Adipocyte (in vitro differentiated cells): ENCODE data around the gene TMEM9.

Experiments used
- DNase-seq: peaks from one replicate; pipeline ENCODE4 v3.0.0-alpha.2; 2015; ENCODE audit warnings: low read depth
- H3K27me3 ChIP-seq: replicated peaks from 2 replicates; pipeline ENCODE4 v1.7.0; 2013; ENCODE audit warnings: mild to moderate bottlenecking, low read length, moderate library complexity; ENCODE audit not compliant: control insufficient read depth, insufficient read depth
- H3K36me3 ChIP-seq: 2 replicates; pipeline ENCODE4 v1.7.0; 2013; ENCODE audit warnings: low read length, mild to moderate bottlenecking, moderate library complexity; ENCODE audit not compliant: control insufficient read depth, insufficient read depth, severe bottlenecking
- H3K4me1 ChIP-seq: 2 replicates; pipeline ENCODE4 v1.7.0; 2013; ENCODE audit warnings: mild to moderate bottlenecking, low read length, moderate library complexity; ENCODE audit not compliant: control insufficient read depth, insufficient read depth
- H3K4me3 ChIP-seq: 2 replicates; pipeline ENCODE4 v1.7.0; 2013; ENCODE audit warnings: mild to moderate bottlenecking, low read length, moderate library complexity
- H3K9ac ChIP-seq: 2 replicates; pipeline ENCODE4 v1.7.0; 2013; ENCODE audit warnings: mild to moderate bottlenecking, low read length, moderate library complexity
- H3K9me3 ChIP-seq: 2 replicates; pipeline ENCODE4 v1.7.0; 2013; ENCODE audit warnings: mild to moderate bottlenecking, low read length, moderate library complexity; ENCODE audit not compliant: control insufficient read depth

The TMEM9 gene

GRCh38 chr1:201154389-201155165 is at the start of gene TMEM9:
TMEM9 (minus strand) TSS chr1:201154474; CDS start chr1:201153923, 551 bp downstream.
- Histone ChIP-seq H3K9me3 (no peaks in the 10 kb centered on the region), H3K4me1 (peaks cover 7% of the 10 kb centered on the region), H3K9ac (peak within 1 kb of the TSS; percentile 76), H3K36me3 (peaks cover 14% of the 10 kb centered on the region), H3K27me3 (peaks cover 13% of the 10 kb centered on the region), H3K4me3 (peak within 1 kb of the TSS; percentile 85)
- DNase-seq, result peak; percentile 98

- no peaks in the 10 kb centered on the region for H3K9me3 ChIP-seq
These were observed 44.3 kb upstream of the TMEM9 start for GRCh38 chr1:201198598-201198997.

DNA sequence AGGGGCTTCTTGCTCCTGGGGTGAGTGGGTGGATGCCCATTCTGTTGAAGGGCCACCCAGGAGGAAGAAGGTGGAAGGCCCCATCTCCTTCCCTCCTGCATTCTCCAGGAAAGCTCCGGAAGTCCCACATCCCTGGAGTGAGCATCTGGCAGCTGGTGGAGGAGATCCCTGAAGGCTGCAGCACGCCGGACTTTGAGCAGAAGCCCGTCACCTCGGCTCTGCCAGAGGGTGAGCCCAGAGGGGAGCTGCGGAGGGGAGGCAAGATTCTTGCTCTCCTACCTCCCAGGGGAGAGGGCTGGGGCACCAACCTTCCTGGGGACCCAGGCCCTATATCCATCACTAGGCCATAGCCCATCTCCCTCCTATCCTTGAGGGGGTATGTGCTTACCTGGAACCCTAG is 39.8 kb upstream of the TMEM9 start:
- H3K36me3 ChIP-seq, result no peaks in the 10 kb centered on the region
- peaks cover 18% of the 10 kb centered on the region for H3K4me1 ChIP-seq
- no peak overlapping the region for H3K9ac ChIP-seq
- H3K27me3 ChIP-seq, result no peaks in the 10 kb centered on the region
- no peak overlapping the region for H3K4me3 ChIP-seq
- DNase-seq, result no peak
- no peaks in the 10 kb centered on the region for H3K9me3 ChIP-seq

More at GRCh38 chr1:201198598-201198997, 44.3 kb upstream of the TMEM9 start:
- DNase-seq, result no peak
- Histone ChIP-seq H3K4me3 (no peak overlapping the region), H3K4me1 (no peaks in the 10 kb centered on the region), H3K27me3 (no peaks in the 10 kb centered on the region), H3K36me3 (no peaks in the 10 kb centered on the region), H3K9ac (no peak overlapping the region)

DNA sequence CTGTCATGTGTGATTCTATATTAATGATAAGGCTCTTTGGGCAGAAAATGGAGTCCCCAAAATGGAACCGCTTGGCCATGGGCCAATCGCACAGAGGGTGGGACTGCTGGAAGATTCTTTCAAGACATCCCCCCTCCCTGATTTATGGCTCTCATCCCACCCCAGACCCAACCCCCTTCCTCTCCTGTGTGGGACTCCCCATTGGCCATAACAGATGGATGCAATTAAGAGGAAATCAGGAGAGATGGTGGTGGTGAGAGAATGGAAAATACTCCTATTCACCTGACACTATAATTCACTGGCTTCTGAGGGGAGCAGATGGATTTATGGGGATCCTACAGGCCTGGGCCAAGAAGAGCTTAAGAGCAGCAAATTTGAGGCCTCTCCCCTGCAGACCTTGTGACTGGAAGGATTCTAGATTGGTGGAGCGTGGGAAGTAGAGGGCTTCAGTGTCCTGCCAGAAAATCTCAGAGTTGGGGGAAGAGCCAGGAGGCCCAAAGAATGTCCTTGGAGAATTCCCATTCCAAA is 38.1 kb upstream of the TMEM9 start:
- H3K4me3 ChIP-seq, result no peak overlapping the region
- H3K9me3 ChIP-seq, result no peaks in the 10 kb centered on the region
- no peak for DNase-seq
- H3K36me3 ChIP-seq, result no peaks in the 10 kb centered on the region
- H3K9ac ChIP-seq, result no peak overlapping the region
- H3K4me1 ChIP-seq, result peaks cover 18% of the 10 kb centered on the region
- H3K27me3 ChIP-seq, result no peaks in the 10 kb centered on the region

DNA sequence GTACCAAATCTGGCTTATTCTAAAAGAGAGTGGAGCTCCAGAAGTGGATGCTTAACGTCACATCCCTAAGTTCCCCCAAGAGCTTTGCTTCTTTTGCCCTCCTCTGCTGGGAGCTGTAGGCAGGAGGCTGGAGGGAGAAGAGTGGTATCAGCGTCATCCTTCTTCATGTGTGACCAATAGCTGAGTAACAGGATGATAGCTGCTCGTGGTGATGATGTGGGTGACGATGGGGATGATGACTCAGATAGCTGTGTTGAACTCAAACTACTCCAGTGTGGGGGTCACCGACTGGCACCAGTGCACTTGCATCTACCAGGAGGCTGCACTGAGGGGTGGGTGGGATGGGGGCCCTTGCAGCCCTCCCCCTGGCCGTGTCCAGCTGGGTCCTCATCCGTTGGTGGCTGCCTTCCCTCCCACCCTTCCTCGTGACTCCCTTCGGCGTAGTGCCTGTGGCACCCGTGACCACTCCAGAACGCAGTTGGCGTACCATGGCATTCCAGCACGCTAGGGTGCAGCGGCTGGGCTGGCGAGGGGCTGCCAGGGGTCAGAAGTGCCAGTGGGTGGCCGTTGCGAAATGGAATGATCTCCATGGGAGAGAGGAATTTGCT is 37.5 kb upstream of the TMEM9 start:
- no peak overlapping the region for H3K9ac ChIP-seq
- no peaks in the 10 kb centered on the region for H3K27me3 ChIP-seq
- peak; percentile 33 for DNase-seq
- no peaks in the 10 kb centered on the region for H3K9me3 ChIP-seq
- no peaks in the 10 kb centered on the region for H3K36me3 ChIP-seq
- peaks cover 18% of the 10 kb centered on the region for H3K4me1 ChIP-seq
- H3K4me3 ChIP-seq, result no peak overlapping the region

DNA sequence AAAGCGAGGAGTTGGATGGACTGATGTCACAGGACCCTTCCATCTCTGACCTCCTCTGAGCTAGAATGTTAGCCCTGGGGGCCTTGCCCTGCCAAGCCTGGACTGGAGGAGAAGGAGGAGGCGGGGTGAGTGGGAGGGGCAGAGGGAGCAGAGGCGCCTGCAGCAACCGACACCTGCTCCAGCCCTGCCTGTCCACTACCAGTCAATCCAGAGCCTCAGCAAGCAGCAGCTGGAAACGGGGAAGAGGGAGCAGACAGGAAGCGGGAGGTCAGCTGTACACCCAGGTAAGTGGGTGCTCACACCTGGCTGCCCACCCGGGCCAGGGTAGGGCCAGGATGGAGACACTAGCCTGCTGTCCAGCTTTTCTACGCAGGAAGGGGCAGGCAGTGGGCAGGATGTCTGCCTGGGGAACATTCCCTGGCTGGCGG is 36.4 kb upstream of the TMEM9 start, which contains the start of gene IGFN1:
Gene IGFN1 (plus strand): TSS at position 201 of the 428 bp plus-strand sequence. CDS start 2,470 bp downstream, outside the sequence.
- DNase-seq, result no peak
- H3K36me3 ChIP-seq, result no peaks in the 10 kb centered on the region
- H3K9ac ChIP-seq, result no peak within 1 kb of the TSS
- H3K27me3 ChIP-seq, result no peaks in the 10 kb centered on the region
- no peaks in the 10 kb centered on the region for H3K9me3 ChIP-seq
- H3K4me3 ChIP-seq, result no peak within 1 kb of the TSS
- H3K4me1 ChIP-seq, result peaks cover 18% of the 10 kb centered on the region

- H3K4me1 ChIP-seq, result peaks cover 25% of the 10 kb centered on the region
- H3K9ac ChIP-seq, result no peak overlapping the region
- H3K4me3 ChIP-seq, result no peak overlapping the region
- H3K27me3 ChIP-seq, result no peaks in the 10 kb centered on the region
- DNase-seq, result no peak
- H3K36me3 ChIP-seq, result no peaks in the 10 kb centered on the region
- no peaks in the 10 kb centered on the region for H3K9me3 ChIP-seq
These were observed 35.7 kb upstream of the TMEM9 start for GRCh38 chr1:201190005-201190404.

DNA sequence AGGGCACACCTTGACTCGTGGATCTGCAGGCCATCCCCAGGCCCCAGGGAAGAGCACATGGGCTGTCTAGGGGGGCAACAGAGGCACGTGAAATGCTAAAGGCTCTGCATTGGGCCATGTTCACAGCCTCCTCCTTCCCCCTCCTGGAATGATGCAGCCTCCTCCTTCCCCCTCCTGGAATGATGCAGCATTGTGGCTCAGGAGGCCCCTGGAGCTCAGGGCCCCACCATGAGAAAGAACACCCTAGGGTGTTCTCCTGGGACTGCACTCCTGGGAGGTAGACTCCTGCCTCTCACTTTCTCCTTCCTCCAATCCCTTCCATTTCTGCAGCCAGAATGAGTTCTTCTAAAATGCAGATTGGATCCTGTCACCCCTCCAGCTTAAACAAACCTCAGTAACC is 34.8 kb upstream of the TMEM9 start:
- H3K36me3 ChIP-seq, result no peaks in the 10 kb centered on the region
- H3K9ac ChIP-seq, result no peak overlapping the region
- H3K27me3 ChIP-seq, result no peaks in the 10 kb centered on the region
- no peak overlapping the region for H3K4me3 ChIP-seq
- DNase-seq, result no peak
- peaks cover 33% of the 10 kb centered on the region for H3K4me1 ChIP-seq
- H3K9me3 ChIP-seq, result no peaks in the 10 kb centered on the region

DNA sequence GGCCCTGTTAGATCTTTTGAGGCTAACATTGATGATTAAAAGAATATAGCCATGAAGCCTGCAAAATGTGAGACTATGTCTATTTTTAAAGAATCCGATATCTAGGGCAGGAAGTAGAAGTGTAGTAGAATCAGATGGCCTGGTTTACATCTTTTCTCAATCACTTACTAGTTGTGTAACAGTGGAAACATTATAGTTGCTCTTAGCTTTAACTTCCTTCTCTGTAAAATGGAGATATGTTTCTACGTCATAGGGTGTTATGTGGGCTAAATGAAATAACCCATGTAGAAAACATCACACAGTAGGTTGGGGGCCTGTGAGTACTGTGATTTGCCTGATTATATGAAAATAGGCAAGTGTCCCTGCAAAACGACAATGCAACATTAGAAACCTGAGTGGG is 31.9 kb upstream of the TMEM9 start:
- H3K9me3 ChIP-seq, result no peaks in the 10 kb centered on the region
- peaks cover 19% of the 10 kb centered on the region for H3K4me1 ChIP-seq
- no peaks in the 10 kb centered on the region for H3K36me3 ChIP-seq
- peaks cover 2% of the 10 kb centered on the region for H3K27me3 ChIP-seq
- H3K9ac ChIP-seq, result no peak overlapping the region
- H3K4me3 ChIP-seq, result no peak overlapping the region
- DNase-seq, result no peak

DNA sequence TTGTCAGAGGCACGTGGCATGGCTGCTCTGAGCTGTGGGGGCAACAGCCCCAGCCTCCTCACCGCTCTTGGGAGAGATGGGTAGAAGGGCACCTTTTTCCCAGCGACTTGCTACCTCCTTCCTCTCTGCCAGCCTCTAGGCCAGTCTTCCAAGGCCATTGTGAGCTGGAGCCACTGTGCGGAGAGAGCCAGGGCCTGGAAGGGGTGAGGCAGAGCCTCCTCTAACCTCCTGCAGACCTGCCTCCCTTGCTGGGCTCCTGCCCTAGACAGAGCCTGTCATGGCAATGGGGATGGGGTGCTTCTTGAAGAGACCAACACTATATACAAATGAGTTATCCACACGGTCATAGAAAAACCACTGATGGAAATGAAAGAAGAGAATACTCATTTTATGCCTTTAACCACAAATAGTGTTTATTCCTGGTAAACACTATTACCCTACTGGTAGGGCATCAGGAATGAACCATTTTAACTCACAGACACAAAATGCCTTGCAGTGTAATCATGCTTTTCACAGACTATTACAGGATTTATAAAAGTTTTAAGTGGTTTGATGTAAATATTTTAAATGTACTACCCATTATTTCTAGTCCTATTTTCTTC is 31.4 kb upstream of the TMEM9 start:
- Histone ChIP-seq H3K27me3 (peaks cover 8% of the 10 kb centered on the region), H3K9me3 (no peaks in the 10 kb centered on the region), H3K4me3 (no peak overlapping the region), H3K36me3 (no peaks in the 10 kb centered on the region), H3K9ac (no peak overlapping the region), H3K4me1 (peaks cover 18% of the 10 kb centered on the region)
- no peak for DNase-seq

GRCh38 chr1:201185123-201185453 is 30.8 kb upstream of the TMEM9 start:
- Histone ChIP-seq H3K9me3 (no peaks in the 10 kb centered on the region), H3K4me1 (peaks cover 18% of the 10 kb centered on the region), H3K36me3 (no peaks in the 10 kb centered on the region), H3K27me3 (peaks cover 13% of the 10 kb centered on the region), H3K4me3 (no peak overlapping the region), H3K9ac (no peak overlapping the region)
- DNase-seq, result no peak
